ENCODE results near the gene HEATR9. TPM values are rescaled to one million over a fixed set of nuclear protein-coding genes. Genes with fewer than 3 reads are reported as not detected.

HEATR9 gene
- total and polyA plus RNA-seq, 2 of the 13 experiments (the other 11 are each of a cell fraction or from before 2014, with no cell fraction given) = not detected

GRCh38 chr17:35841505-35841904 is 27.2 kb downstream of the HEATR9 start:
- 99% methylated on average over 4 of the region's 4 CpGs for WGBS (ENCODE audit: low lambda C conversion rate)
- peaks cover 17 to 73% of the 10 kb centered on the region in 2 experiments for H3K36me3 ChIP-seq (replicated peaks in 1 of 2; ENCODE audit: control insufficient read depth in 1 of 2, insufficient read depth in 2 of 2, low read length in 2 of 2)
- no peak overlapping the region for H3K4me3 ChIP-seq (replicated peaks in 1 of 3; ENCODE audit: insufficient read depth in 1 of 3, low read depth in 2 of 3, low read length in 3 of 3)
- no peaks in the 10 kb centered on the region for H3K9me3 ChIP-seq (ENCODE audit: low read length)
- H3K27ac ChIP-seq (ENCODE audit: extremely low read length, insufficient read depth, low read length) = no peak overlapping the region
- ChIA-PET CTCF (ENCODE audit: low intra/inter-chr PET ratio, low total read pairs) (no interaction called here), POLR2A (no interaction called here)
- H3K4me1 ChIP-seq (ENCODE audit: insufficient read depth, low read length) = peaks cover 29% of the 10 kb centered on the region
- no peak overlapping the region for H3K9ac ChIP-seq (ENCODE audit: insufficient read depth, low read depth, low read length)
- no TSS peak for BruUV-seq (replicated peaks)
- no peak overlapping the region for H2AFZ ChIP-seq (ENCODE audit: low read length)
- intact Hi-C loops (cut with micrococcal nuclease; ENCODE audit: unreplicated experiment) (no loop called here), in situ Hi-C loops (cut with HindIII; ENCODE audit: extremely low pct_ligation_motif_present, low pct_unique_long_range_greater_than_20kb) (no loop called here)
- no peak overlapping the region for H3K4me2 ChIP-seq (ENCODE audit: low read depth, low read length)
- H3K79me2 ChIP-seq (ENCODE audit: insufficient read depth, low read length) = no peaks in the 10 kb centered on the region
- ATAC-seq (no peak), FAIRE-seq (no peak), DNase-seq (ENCODE audit: low spot score) (no peak)
- no peaks in the 10 kb centered on the region for H3K27me3 ChIP-seq (ENCODE audit: control insufficient read depth in 1 of 2, insufficient read depth in 2 of 2, low read length in 2 of 2)
- 0 out of 2 replicates have a peak, but pooled peaks cover 5% of the 10 kb centered on the region for H4K20me1 ChIP-seq (ENCODE audit: insufficient read depth, low read length)
- TF ChIP-seq SRSF4 (IDR thresholded peaks at IDR 0.05; ENCODE audit: low read depth, low read length, poor library complexity, severe bottlenecking) (no peak), SIX4 (CRISPR knock-in tag; IDR thresholded peaks at IDR 0.05) (no peak), ZNF577 (CRISPR knock-in tag; IDR thresholded peaks at IDR 0.05; ENCODE audit: borderline replicate concordance, low read depth) (no peak), ZNF276 (CRISPR knock-in tag; IDR thresholded peaks at IDR 0.05; ENCODE audit: low read depth) (no peak), BATF2 (CRISPR knock-in tag; IDR thresholded peaks at IDR 0.05) (no peak), ZNF263 (CRISPR knock-in tag; IDR thresholded peaks at IDR 0.05) (no peak), SAP130 (CRISPR knock-in tag; IDR thresholded peaks at IDR 0.05; ENCODE audit: low read depth) (no peak), KDM5B (CRISPR knock-in tag; IDR thresholded peaks at IDR 0.05; ENCODE audit: borderline replicate concordance) (no peak), ZIK1 (CRISPR knock-in tag; IDR thresholded peaks at IDR 0.05; ENCODE audit: borderline replicate concordance, low read depth) (no peak), ZFP62 (CRISPR knock-in tag; IDR thresholded peaks at IDR 0.05) (no peak), YY1 (IDR thresholded peaks at IDR 0.05; ENCODE audit: insufficient read depth, insufficient replicate concordance, low read depth, low read length) (no peak)
- TF ChIP-seq, protein P1, sequence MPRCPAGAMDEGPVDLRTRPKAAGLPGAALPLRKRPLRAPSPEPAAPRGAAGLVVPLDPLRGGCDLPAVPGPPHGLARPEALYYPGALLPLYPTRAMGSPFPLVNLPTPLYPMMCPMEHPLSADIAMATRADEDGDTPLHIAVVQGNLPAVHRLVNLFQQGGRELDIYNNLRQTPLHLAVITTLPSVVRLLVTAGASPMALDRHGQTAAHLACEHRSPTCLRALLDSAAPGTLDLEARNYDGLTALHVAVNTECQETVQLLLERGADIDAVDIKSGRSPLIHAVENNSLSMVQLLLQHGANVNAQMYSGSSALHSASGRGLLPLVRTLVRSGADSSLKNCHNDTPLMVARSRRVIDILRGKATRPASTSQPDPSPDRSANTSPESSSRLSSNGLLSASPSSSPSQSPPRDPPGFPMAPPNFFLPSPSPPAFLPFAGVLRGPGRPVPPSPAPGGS (CRISPR knock-in tag; IDR thresholded peaks at IDR 0.05) = no peak
- TF ChIP-seq, protein P2, sequence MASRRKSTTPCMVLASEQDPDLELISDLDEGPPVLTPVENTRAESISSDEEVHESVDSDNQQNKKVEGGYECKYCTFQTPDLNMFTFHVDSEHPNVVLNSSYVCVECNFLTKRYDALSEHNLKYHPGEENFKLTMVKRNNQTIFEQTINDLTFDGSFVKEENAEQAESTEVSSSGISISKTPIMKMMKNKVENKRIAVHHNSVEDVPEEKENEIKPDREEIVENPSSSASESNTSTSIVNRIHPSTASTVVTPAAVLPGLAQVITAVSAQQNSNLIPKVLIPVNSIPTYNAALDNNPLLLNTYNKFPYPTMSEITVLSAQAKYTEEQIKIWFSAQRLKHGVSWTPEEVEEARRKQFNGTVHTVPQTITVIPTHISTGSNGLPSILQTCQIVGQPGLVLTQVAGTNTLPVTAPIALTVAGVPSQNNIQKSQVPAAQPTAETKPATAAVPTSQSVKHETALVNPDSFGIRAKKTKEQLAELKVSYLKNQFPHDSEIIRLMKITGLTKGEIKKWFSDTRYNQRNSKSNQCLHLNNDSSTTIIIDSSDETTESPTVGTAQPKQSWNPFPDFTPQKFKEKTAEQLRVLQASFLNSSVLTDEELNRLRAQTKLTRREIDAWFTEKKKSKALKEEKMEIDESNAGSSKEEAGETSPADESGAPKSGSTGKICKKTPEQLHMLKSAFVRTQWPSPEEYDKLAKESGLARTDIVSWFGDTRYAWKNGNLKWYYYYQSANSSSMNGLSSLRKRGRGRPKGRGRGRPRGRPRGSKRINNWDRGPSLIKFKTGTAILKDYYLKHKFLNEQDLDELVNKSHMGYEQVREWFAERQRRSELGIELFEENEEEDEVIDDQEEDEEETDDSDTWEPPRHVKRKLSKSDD (CRISPR knock-in tag; IDR thresholded peaks at IDR 0.05; ENCODE audit: low read depth) = no peak
- TF ChIP-seq, protein P3, sequence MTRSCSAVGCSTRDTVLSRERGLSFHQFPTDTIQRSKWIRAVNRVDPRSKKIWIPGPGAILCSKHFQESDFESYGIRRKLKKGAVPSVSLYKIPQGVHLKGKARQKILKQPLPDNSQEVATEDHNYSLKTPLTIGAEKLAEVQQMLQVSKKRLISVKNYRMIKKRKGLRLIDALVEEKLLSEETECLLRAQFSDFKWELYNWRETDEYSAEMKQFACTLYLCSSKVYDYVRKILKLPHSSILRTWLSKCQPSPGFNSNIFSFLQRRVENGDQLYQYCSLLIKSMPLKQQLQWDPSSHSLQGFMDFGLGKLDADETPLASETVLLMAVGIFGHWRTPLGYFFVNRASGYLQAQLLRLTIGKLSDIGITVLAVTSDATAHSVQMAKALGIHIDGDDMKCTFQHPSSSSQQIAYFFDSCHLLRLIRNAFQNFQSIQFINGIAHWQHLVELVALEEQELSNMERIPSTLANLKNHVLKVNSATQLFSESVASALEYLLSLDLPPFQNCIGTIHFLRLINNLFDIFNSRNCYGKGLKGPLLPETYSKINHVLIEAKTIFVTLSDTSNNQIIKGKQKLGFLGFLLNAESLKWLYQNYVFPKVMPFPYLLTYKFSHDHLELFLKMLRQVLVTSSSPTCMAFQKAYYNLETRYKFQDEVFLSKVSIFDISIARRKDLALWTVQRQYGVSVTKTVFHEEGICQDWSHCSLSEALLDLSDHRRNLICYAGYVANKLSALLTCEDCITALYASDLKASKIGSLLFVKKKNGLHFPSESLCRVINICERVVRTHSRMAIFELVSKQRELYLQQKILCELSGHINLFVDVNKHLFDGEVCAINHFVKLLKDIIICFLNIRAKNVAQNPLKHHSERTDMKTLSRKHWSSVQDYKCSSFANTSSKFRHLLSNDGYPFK (CRISPR knock-in tag; IDR thresholded peaks at IDR 0.05; ENCODE audit: borderline replicate concordance) = no peak

All from HepG2 (cell line).